Fibroblast of villous mesenchyme (primary cell): Measurements from ENCODE around the gene TMOD2. TPM values are rescaled to one million over a fixed set of nuclear protein-coding genes. Genes with fewer than 3 reads are reported as not detected.

Source experiments
- DNase-seq: peaks from one replicate; pipeline ENCODE4 v3.0.0-alpha.2; 2010; ENCODE audit warnings: low read depth
- H3K4me3 ChIP-seq: 2 replicates; pipeline ENCODE4 v1.5.1; 2011; ENCODE audit warnings: low read depth, mild to moderate bottlenecking, low read length
- total RNA-seq: library from RNA; depleted of rRNA; stranded (reverse); fragments of >200 nt; gene quantifications from 2 replicates; pipeline ENCODE4 v1.2.3, GENCODE V29; 2012
- TF ChIP-seq, protein P1 (sequence below): IDR thresholded peaks from 2 replicates; pipeline ENCODE4 v1.5.1; 2012; ENCODE audit warnings: low read depth, mild to moderate bottlenecking, low read length; ENCODE audit not compliant: insufficient read depth

Gene TMOD2
- total RNA-seq, 1 donor: 7.3 TPM

DNA sequence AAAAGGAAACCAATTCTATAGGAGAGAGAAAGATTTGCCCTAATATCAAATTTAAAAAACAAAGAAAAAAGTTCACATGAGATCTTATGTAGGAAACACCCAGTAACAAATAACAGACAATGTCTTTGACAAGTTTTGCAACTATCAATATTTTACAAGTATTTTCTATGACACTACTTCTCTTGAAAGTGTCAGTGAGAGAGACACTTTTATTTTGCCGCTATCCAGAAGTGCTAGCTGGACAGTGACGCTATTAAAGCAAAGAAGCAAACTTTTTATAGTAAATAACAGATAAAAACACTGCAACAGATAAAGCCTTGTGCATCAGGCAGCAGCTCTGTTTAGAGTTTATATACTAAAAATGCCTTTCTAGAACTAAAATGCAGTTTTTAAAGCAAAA, 27.2 kb upstream of the TMOD2 start:
- TF ChIP-seq, protein P1, sequence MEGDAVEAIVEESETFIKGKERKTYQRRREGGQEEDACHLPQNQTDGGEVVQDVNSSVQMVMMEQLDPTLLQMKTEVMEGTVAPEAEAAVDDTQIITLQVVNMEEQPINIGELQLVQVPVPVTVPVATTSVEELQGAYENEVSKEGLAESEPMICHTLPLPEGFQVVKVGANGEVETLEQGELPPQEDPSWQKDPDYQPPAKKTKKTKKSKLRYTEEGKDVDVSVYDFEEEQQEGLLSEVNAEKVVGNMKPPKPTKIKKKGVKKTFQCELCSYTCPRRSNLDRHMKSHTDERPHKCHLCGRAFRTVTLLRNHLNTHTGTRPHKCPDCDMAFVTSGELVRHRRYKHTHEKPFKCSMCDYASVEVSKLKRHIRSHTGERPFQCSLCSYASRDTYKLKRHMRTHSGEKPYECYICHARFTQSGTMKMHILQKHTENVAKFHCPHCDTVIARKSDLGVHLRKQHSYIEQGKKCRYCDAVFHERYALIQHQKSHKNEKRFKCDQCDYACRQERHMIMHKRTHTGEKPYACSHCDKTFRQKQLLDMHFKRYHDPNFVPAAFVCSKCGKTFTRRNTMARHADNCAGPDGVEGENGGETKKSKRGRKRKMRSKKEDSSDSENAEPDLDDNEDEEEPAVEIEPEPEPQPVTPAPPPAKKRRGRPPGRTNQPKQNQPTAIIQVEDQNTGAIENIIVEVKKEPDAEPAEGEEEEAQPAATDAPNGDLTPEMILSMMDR: no peak
- no peak for DNase-seq
- H3K4me3 ChIP-seq: no peak overlapping the region

DNA sequence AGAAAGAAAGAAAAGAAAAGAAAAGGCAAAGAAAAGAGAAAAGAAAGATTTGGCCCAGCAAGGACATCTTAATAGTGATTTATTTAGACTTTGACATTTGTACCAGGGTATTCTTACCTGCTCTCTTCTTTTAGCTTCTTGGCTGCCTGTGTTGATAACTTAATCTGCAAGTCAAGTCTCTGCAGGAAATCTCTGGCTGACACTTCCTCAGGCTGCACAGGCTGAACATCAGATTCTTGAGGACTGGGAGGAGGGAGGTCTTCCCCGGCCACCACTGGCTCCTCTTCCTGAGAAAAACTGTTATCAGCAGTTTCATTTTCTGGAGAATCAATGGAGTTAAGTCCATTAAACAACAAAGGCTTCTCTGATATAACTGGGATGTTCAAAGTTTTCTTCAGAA, 26.7 kb upstream of the TMOD2 start:
- DNase-seq: no peak
- no peak overlapping the region for H3K4me3 ChIP-seq
- TF ChIP-seq, protein P1: no peak

DNA sequence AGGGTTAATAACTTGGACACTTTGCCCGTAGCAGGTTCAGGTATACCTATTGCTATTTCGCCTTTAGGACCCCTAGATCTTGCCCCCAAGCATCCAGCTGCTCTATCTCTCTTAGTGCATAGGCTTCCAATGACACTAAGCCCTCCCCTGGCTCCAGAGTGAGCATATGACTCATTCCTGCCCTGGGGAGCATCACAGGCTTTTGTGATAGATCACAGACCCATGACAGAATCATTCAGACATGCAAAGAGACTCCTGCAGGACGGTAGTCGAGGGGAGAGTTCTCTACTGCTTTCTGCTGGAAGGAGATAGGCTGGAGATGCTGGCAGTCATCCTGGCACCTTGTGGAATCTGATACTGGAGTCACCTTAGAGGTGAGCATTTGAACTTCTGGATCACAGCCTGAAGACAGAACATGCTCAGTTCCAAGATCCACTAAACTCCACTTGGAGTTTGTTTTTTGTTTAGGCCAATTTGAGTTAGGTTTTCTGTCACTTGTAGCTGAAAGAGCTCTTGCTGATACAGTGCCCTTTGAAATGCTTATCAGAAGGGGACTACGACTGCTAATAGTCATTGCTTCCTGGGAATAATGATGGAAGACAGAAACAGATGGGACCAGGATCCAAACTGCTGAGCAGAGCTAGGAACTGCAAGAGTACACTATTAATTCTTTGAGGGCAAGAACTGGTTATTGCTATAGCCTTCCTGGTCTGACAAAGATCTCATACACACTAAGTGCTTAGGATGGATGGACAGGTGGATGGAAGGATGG, 24.9 kb upstream of the TMOD2 start:
- DNase-seq: peak; percentile 92
- no peak overlapping the region for H3K4me3 ChIP-seq
- TF ChIP-seq, protein P1: no peak

DNA sequence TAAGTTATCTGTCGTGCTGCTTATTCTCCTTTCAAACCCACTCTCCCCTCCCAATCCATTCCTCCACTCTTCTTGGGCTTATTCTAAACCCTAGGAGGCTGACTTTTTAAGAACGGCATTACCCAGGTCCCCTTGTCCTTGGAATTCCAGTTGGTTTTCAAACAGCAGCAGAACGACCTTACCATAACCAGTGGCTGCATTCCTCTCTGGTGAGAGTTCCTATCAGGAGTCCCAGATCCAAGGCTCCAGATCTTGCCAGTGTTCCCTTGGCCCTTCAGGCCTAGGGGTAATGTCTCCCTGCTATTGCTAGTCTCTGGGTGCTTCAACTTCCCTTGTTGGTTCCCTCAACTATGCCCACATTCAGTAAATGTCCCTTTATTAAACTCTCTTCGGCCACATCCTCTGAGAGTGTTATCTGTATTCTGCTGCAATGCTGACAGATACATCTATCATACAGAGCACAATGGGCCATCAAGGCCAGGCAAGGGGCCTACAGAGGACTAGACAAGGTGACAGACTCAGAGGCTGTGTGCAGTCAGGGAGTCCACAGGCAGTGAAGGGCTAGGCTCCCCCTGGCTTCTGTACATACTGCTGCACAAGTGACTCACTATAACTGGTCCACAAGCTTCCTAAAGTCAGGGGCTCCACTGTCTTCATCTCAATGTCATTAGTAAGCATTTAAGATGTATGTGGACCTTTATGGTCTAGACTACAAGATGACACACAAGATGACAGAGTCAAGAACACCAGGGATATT, 24.1 kb upstream of the TMOD2 start:
- TF ChIP-seq, protein P1: peak; percentile 40
- no peak overlapping the region for H3K4me3 ChIP-seq
- no peak for DNase-seq

DNA sequence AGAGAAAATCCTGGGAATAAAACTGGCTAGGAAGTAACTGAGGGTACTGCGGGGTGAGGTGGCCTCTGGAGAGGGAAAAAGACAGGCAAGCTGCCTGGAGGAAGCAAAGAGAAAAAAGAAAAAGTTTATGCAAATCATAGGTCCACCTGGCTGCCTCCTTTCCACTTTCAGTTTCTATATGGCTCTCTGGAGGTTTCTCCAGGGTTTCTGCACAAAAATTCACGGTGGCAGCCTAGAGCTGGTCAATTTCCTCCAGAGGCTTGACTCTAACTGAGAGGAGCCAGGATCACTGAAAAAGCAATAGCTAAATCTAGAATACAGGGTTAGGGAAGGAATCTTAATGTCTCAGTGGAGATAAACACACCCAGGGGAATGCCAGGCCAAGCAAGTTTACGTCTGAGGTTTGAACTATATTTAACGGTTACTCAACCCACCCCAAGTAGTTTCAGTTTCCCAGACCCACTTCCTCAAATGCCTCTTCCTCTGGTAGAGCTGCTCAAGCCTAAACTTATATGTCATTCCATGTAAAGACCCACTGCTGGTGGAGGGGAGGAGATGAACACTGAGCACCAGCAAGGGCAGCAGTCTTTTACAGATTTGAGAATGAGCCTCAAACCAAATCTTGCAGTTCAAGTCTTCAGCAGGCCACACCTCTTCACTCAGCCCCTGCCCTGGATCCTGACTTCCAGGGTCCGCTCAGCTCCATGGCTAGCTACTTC, 19.7 kb upstream of the TMOD2 start:
- DNase-seq: peak; percentile 91
- H3K4me3 ChIP-seq: peak overlapping the region; percentile 43
- TF ChIP-seq, protein P1: no peak

DNA sequence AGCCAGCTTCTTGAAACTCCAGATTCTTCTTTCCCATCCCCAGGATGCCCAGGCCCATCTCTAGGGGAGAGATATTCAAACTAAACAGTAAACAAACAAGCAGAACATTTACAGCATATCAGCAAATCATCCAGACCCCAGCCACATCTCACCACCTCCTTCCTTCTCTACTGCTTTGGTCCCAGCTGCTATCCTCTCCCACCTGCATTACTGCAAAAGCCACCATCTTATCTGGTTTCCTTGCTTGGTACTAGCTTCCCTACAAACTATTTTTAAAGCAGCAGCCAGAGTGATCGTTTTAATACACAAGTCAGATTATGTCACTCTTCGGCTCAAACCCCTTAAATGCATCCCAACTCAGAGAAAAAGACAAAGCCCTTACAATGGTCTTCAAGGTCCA, 18.8 kb upstream of the TMOD2 start:
- DNase-seq: no peak
- H3K4me3 ChIP-seq: no peak overlapping the region
- TF ChIP-seq, protein P1: no peak
